ENCODE measurements around the gene RUNDC3A.
"Not testable (repeated sequence)": the region's sequence is repeated elsewhere in the genome, so short reads cannot be mapped to it uniquely, and the experiment has no call there.

RUNDC3A gene

GRCh38 chr17:44318077-44318892 lies 9.9 kb downstream of the RUNDC3A start:
- no peak for DNase-seq (ENCODE audit: low read depth in 2 of 2)

GRCh38 chr17:44320066-44320465 lies 11.7 kb downstream of the RUNDC3A start:
- no peak for DNase-seq (ENCODE audit: low read depth in 2 of 2)

GRCh38 chr17:44321246-44322120 lies 13.1 kb downstream of the RUNDC3A start:
- no peak for DNase-seq (ENCODE audit: low read depth in 2 of 2)

- DNase-seq (ENCODE audit: low read depth in 2 of 2): no peak
Observed at GRCh38 chr17:44322236-44322895, 14.0 kb downstream of the RUNDC3A start.

- DNase-seq (ENCODE audit: low read depth in 2 of 2): no peak
Observed at GRCh38 chr17:44323359-44324091, 15.1 kb downstream of the RUNDC3A start.

GRCh38 chr17:44324092-44324570 lies 15.7 kb downstream of the RUNDC3A start:
- no peak for DNase-seq (ENCODE audit: low read depth in 2 of 2)

- DNase-seq (ENCODE audit: low read depth in 2 of 2): peak; percentile 90 to 93
Observed at GRCh38 chr17:44324571-44325275, 16.3 kb downstream of the RUNDC3A start, which contains the start of gene SLC25A39. TSS of gene SLC25A39 (minus strand) at chr17:44324823. CDS start at chr17:44323562, 1,261 bp downstream.

- DNase-seq (ENCODE audit: low read depth in 2 of 2): peak; percentile 87
Observed at GRCh38 chr17:44326861-44327444, 18.6 kb downstream of the RUNDC3A start.

GRCh38 chr17:44327715-44328449 lies 19.5 kb downstream of the RUNDC3A start:
- no peak for DNase-seq (ENCODE audit: low read depth in 2 of 2)

- not testable (repeated sequence) for DNase-seq (ENCODE audit: low read depth in 2 of 2)
Observed at GRCh38 chr17:44329516-44329915, 21.1 kb downstream of the RUNDC3A start.

- DNase-seq (ENCODE audit: low read depth in 2 of 2): not testable (repeated sequence)
Observed at GRCh38 chr17:44330263-44330662, 21.9 kb downstream of the RUNDC3A start.

GRCh38 chr17:44331249-44331760 lies 22.9 kb downstream of the RUNDC3A start:
- peak in 1 of 2 donors; percentile 46 for DNase-seq (ENCODE audit: low read depth in 2 of 2)

GRCh38 chr17:44333371-44333770 lies 25.0 kb downstream of the RUNDC3A start:
- DNase-seq (ENCODE audit: low read depth in 2 of 2): no peak

- no peak for DNase-seq (ENCODE audit: low read depth in 2 of 2)
Observed at GRCh38 chr17:44334315-44334714, 25.9 kb downstream of the RUNDC3A start.

GRCh38 chr17:44334727-44335126 lies 26.3 kb downstream of the RUNDC3A start:
- no peak for DNase-seq (ENCODE audit: low read depth in 2 of 2)

- DNase-seq (ENCODE audit: low read depth in 2 of 2): no peak
Observed at GRCh38 chr17:44335564-44335963, 27.2 kb downstream of the RUNDC3A start.

GRCh38 chr17:44335968-44336367 lies 27.6 kb downstream of the RUNDC3A start:
- DNase-seq (ENCODE audit: low read depth in 2 of 2): no peak

GRCh38 chr17:44338702-44339101 lies 30.3 kb downstream of the RUNDC3A start:
- no peak for DNase-seq (ENCODE audit: low read depth in 2 of 2)

GRCh38 chr17:44340553-44340952 lies 32.2 kb downstream of the RUNDC3A start:
- DNase-seq (ENCODE audit: low read depth in 2 of 2): not testable (repeated sequence)

All from stimulated activated CD8-positive, alpha-beta memory T cell treated with anti-CD3 and anti-CD28 coated beads, Interleukin-7, amount 100 ng/mL, for 1 hour (primary cell).